NOMO-1 treated with DMSO at 0.1 percent for 48 hours (cell line): ENCODE measurements around the gene NRF1.

ENCODE experiments used
- DNase-seq: peaks from one replicate; lab custom pipeline; 2025; ENCODE audit not compliant: unreplicated experiment; lab: John Stamatoyannopoulos, UW

The NRF1 gene

GRCh38 chr7:129677796-129678195 is 66.3 kb downstream of the NRF1 start:
- DNase-seq: no peak

- no peak for DNase-seq
Observed at GRCh38 chr7:129678606-129679005, 67.1 kb downstream of the NRF1 start.

GRCh38 chr7:129680400-129680799 is 68.9 kb downstream of the NRF1 start:
- DNase-seq: no peak

- no peak for DNase-seq
Observed at GRCh38 chr7:129684777-129685176, 73.3 kb downstream of the NRF1 start.

- no peak for DNase-seq
Observed at GRCh38 chr7:129686063-129686462, 74.5 kb downstream of the NRF1 start.

- DNase-seq: no peak
Observed at GRCh38 chr7:129688503-129689222, 77.1 kb downstream of the NRF1 start.

- no peak for DNase-seq
Observed at GRCh38 chr7:129689995-129690581, 78.6 kb downstream of the NRF1 start.

- DNase-seq: no peak
Observed at GRCh38 chr7:129690701-129691100, 79.2 kb downstream of the NRF1 start.

GRCh38 chr7:129698516-129699418 is 87.2 kb downstream of the NRF1 start:
- no peak for DNase-seq

GRCh38 chr7:129702316-129702715 is 90.8 kb downstream of the NRF1 start:
- DNase-seq: no peak

GRCh38 chr7:129702761-129703338 is 91.3 kb downstream of the NRF1 start:
- DNase-seq: no peak

GRCh38 chr7:129703751-129704150 is 92.2 kb downstream of the NRF1 start:
- no peak for DNase-seq

GRCh38 chr7:129707910-129708499 is 96.5 kb downstream of the NRF1 start:
- no peak for DNase-seq

GRCh38 chr7:129713544-129713943 is 102.0 kb downstream of the NRF1 start:
- DNase-seq: no peak

GRCh38 chr7:129714514-129715063 is 103.1 kb downstream of the NRF1 start:
- DNase-seq: no peak

- no peak for DNase-seq
Observed at GRCh38 chr7:129719980-129720732, 108.6 kb downstream of the NRF1 start.

- peak; percentile 7 for DNase-seq
Observed at GRCh38 chr7:129721068-129721467, 109.5 kb downstream of the NRF1 start.

GRCh38 chr7:129723679-129724078 is 112.2 kb downstream of the NRF1 start:
- no peak for DNase-seq

- no peak for DNase-seq
Observed at GRCh38 chr7:129724796-129725195, 113.3 kb downstream of the NRF1 start.

GRCh38 chr7:129728875-129729467 is 117.5 kb downstream of the NRF1 start:
- no peak for DNase-seq
